Stimulated activated CD4-positive, alpha-beta T cell treated with anti-CD3 and anti-CD28 coated beads, Interleukin-15, amount 100 ng/mL, for 24 hours (primary cell): ENCODE measurements around the gene HOXC4.
"Not testable (repeated sequence)": the region's sequence is repeated elsewhere in the genome, so short reads cannot be mapped to it uniquely, and the experiment has no call there.

Experiments
- DNase-seq: peaks from one replicate; pipeline ENCODE4 v3.0.0-alpha.2; 2020

Gene HOXC4

DNA sequence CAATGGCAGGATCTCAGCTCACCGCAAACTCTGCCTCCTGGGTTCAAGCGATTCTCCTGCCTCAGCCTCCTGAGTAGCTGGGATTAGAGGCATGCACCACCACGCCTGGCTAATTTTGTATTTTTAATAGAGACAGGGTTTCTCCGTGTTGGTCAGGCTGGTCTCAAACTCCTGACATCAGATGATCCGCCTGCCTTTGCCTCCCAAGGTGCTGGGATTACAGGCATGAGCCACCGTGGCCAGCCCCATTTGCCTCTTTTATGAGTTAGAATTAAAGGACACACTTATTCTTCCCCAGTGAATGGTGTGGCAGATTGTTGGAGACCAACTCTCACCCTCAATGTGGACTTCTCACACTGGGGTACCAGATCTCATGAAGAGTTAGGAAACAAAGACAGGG, 11.6 kb upstream of the HOXC4 start:
- DNase-seq, result not testable (repeated sequence)

DNA sequence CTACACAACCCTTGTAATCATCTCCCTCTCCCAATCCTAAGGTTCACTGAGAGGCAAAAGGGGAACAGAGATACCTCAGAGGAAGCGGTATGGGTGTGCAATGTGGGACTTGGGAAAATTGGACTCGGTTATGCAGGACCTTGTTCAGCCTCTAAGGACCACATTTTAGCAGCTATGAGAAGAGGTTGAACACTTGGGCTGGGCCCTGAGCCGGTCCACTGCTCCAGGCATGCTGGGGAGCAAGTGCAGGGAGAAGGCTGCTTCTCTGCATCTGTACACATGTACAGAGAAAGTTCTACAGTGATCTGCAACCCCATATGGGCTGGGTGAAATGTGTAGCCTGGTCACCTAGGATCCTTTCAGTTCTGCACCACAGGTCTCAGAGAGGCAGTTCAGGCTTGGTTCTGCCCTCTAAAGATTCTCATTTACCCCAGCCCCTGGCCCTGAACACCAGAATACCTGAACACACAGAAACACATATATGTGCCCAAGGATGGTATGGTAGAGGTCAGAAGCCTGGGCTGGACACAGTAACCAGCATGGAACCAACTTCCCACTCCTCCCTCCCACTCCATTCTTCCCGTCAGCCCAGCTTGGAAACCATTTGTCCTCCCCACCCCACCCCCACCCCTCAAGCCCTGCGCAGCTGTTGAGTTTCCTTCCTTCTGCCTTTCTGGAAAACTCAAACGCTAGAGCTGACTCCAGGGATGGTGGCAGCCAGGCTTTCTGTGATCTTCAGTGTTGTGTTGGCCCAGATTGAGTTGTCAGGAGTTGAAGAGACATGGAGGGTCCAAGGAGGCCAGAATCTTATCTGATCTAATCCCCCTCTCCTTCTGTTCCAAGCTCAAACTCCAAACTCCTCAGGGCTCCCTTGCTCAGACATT, 10.4 kb upstream of the HOXC4 start:
- no peak for DNase-seq

DNA sequence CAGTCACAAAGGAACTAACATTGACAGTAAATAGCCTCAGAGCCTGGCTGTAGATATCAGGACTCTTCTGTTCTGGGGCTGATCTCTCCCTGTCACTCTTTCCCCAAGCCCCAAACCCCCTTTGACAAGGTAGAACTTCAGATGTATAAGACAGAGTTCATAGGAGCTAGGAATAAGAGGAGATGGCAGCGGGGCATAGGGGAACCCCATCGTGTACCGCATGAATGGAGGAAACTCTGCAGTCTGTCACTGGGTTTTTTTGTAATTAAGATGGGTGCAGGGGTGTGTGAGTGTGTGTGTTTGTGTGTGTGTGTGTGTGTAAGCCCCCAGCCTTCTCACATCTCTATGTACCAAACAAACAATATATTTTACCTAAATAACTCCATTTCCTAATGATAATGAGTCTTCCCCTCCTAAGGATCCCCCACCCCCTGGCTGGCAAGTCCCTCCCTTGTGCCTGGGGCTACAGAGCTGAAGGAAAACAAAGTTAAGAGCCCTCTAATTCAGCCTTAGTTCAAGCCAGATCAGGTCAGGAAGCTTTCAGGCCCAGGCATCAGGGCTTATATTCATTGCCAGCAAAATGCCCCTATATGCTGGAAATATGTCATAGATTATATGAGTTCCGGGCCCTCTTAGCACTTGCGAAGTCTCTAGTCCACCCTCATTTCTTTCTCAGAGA, 9.1 kb upstream of the HOXC4 start:
- DNase-seq, result no peak

DNA sequence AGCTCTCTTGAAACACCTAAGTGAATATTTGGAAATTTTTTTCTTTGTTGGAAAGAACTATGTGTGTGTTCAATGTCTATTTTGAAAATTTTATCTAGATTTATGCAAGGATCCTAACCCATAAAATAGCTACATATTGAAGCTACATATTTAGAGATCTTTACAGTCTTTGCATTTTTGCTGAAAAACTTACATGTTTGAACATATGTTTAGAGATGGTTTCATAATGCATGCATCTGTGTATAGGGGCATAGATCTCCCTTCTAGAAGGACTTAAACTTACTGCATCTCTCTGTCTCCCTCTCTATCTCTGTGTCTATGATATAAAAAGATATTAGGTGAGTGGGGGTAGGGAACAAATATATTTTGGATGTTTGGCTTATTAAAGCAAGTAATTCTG, 8.2 kb upstream of the HOXC4 start:
- DNase-seq, result no peak

DNA sequence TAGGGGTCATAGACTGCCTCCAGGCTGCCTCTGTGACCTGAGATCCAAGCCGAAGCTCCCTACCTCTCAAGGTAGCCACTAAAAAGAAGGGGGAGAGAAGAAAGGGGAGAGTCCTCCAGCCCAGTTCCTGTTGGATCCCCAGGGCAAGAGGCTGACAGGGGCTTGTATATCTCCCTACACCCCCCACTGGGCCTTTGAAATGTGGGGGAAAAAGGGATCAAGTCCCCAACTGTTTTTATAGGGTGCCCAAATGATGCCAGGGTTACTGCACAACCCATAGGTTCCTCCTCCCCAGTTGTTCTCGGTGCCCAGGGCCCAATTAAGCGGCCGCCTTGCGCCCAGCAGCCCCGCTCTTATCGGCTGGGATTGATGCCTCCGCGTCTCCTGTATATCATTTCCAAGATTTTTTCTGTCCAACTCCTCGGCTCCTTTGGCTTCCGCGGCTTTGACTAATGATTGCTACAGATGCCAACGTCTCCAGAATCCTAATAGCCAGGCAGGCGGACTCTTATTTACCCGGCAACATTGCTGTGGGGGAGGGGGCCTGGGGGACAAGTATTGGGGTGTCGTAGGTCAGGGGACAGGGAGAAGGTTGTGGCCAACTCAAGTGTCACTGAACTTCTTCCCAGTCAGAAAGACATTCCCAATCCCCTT, 7.6 kb upstream of the HOXC4 start:
- DNase-seq, result no peak

DNA sequence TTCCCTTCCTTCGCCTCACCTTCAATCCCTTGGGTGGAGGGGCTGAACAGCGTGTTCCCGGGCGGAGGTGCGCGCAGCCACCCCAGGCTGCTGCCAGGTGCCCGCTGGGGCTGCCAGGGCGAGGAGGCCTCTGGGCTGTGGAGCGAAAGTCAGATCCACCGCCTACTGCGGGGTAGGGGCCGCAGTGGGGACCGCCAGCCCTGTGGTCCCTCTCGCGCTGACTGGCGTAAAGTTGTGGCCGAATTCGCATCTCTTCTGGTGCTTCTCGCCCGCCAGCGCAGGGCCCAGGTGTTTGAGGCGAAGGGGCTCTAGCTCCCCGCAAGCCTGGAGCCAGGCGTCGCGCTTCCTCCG, 6.9 kb upstream of the HOXC4 start:
- DNase-seq, result no peak

DNA sequence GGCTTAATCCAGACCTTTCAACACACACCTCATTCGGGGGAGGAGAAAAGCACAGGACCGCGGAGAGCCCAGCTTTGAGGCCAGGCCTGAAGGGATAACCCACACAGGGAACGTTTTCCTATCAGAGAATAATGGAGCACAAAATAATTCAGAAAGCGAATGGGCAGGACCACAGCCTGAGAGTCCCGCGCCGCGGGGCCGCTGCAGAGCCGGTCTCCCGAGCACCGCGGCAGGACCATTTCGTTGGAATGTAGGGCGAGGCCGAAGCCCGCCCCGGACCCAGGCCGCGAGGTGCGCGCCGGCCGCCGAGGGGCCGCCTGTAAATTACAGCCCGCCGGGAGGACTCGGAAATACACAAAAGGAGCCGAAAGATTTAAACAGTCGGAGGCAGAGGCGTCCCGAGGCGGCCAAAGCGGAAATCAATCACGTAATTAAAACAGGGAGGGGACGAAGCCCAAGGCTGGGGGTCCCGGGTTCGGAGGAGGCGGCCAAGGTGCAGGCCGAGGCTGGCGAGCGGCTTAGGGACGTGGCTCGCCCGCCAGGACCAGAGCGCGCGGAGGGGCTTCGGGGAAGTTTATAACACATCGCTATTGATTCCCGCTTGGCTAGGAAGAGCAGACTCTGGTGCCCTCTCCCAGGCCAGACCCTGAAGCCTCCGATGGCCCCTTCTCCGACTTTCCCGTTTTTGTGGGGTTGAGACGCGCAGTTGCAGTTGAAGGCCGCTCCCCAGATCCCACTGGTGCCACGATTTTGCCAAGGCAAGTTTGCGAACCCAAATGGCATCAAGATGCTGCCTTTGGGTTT, 6.3 kb upstream of the HOXC4 start:
- DNase-seq, result no peak

DNA sequence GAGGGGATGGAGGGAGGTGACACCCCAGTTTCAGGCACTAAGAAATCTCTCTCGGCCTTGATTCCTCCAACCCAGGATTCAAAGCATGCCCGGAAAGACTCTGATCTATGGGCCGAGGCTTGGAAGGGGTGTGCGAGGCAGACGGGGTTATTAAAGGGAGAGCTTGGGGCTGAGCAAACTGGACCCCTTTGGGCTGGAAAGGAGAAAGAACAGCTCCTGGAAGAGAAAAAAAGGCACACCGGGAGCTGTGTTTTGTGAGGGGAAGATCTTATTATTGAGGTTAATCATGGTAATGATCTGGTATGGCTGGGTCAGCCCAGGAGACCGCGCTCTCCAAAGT, 5.7 kb upstream of the HOXC4 start:
- no peak for DNase-seq

DNA sequence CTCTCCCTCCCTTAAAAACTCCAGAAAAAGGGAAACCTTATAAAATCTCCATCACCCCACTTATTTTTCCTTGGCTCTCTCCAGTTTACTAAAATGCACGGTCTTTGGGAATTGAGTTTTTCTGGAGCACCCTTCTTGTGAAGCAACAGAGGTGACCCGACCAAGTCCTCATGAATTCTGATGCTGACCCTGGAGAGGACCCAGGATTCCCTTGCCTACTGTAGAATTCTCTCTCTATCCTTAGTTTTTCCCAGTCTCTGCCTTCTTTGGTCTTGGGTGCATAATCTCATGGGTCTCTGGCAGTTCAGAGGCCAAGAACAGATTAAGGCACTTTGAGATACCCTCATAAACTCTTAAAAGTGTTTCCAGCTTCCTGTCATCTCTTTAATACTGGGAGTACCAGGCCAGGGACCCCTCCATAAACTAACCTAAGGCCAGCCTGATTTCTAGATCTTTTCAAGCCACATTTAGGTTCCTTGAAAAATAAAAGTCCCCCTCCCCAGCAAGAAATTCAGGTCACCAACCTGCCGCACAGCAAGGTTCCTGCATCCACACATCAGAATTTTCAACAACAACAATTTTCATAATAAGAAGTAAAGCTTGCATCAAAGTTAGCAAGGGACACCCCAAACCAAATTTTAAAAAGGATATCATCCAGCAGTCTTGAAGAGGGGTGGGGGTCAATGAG, 5.1 kb upstream of the HOXC4 start:
- no peak for DNase-seq

DNA sequence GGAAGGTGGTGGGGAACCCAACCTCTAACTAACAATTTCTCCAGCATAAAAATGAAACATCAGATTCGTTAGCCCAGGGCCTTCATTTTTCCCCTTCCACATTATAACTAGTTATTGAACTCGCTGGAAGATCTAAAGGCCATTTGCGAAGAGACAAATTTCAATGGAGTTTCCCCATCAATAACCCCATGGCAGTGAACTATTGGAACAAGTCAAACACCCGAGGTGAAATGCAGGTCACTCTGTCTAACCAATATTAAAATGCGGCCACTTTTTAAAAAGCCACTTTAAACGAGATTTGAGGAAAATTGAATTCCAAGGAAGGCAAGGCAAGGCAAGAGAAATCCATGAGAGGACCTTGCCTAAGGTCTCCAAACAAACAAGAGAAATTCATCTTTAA, 4.5 kb upstream of the HOXC4 start:
- DNase-seq, result no peak

DNA sequence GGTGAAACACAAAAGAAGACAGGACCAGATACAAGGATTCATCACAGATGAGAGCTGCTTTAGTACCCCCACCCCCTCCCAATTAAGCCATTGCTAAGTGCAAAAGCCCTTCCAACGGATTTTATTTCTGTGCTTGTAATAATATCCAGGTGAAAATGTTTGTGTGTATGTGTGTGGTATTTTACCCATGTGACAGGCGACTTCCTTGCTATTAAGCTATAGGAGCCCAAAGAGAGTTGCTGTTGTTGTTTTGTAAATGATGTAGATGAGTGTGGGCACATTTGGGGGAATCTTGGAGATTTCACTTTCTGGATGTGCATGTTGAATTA, 3.2 kb upstream of the HOXC4 start:
- DNase-seq, result no peak

DNA sequence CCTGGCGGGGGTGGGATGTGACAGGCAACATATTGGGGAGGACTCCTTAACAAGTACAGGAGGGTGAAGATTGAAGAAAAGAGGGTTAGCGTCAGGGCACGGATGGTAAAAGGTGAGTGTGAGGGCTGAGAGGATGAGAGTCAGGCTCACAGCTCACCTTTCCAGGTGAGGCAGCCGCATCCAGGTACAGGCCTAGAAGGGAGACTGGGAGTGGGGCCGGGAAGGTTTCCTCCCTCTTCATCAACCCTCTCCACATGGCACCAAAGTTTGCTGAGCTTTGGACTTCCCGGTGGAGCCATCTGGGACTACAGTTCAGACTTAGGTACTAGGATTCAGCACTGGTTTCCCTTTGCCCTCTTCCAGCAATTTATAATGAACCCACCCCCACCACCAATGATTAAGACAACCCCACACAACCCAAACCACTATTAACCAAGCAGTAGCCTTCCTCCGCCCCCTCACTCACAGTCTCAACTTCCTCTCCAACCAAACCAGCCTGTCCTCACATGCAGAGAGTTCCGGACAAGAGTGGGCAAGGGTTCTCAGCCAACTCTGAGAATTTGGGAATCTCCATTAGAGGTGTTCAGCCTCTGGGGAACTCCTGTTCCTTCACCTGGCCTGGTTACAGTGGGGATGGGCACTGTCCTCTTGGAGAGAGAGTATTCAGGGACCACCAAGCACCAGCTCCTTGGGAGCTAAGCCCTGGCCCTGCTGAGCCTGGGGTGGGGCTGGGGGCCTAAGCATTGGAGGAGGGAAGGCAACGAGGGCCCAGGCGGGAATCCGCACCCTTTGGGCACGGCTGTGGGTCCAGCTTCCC, 2.4 kb upstream of the HOXC4 start:
- DNase-seq, result no peak

DNA sequence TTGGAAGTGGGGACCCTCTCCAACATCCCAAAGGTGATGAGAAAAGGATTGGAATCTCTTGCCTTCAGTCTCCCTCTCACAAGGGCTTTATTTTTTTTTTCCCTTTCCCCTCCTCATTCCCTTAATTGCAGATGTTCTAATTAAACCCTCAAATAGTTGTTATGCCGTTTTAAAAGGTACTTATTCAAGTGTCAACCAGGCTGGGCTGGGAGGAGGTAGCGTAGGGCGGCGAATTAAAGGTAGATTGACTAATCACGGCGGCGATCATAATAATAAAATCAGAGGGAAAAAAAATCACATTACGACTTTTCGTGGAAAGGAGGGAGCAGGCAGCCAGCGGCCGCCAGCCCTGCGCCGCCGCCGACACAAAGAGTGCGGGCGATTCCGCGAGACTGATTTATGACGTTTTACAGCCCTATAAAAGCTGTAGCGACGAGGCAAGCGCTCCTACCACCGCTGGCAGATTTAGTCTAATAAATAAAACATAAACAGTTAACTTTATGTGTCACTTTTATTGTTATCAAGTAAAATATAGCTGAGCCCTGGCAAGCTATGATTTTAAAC, 1.7 kb upstream of the HOXC4 start:
- no peak for DNase-seq

DNA sequence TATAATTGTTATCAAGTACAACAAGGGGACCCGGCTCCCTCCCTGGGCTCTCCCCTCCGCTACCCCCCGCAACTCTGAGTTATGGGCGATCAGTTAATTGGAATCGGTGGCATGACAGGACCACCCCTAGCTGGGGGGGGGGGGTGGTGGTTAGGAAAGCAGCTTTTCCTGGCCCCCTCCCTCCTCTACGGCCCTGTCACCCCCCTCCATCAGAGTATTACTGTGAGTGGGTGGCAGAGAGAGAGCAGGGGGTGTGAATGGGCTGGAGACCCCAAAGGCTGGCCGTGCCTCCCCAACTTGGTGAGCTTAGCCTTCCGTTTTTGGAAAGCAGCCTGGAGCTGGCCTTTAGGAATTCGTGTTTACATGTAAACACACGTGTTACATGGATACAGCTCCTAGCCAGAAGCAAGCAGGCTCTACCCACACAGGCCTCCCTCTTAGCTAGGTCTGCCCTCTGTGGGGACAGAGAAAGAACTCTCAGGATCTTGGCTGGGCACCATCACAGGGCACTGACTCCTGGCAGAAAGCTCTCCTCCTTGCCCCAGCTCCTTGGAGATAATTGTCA, 1.1 kb upstream of the HOXC4 start:
- no peak for DNase-seq

DNA sequence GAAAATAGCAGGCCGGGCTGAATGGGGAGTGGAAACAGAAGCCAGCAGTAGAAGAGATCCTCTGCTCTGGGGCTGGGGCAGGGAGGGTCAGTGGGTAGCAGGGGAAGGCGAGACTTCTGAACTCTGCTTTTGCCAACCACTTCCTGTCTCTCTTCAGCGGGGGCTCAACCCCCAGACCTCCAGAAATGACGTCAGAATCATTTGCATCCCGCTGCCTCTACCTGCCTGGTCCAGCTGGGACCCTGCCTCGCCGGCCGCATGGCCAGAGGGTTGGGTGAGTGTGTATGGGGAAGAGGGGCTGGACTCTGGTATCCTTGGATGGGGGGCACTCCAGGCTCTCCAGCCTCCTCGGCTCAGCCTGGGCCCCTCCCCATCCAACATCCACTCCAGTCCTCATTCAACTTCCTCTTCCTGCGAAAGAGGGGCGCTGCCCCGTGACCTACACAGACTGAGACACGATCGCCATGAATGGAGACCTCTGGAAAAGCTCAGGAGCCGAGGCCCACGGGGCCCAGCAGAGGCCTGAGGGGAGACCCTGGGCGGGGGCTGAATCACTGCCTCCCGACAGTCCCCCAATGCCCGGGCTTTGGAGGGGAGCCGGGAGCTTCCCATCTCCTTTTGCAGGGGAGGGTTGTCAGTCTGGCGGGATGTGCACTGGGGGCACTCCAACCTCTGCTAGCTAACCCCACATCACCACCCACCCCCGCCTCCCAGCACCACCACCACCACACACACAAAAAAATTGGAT, 458 bp upstream of the HOXC4 start:
- DNase-seq, result no peak

DNA sequence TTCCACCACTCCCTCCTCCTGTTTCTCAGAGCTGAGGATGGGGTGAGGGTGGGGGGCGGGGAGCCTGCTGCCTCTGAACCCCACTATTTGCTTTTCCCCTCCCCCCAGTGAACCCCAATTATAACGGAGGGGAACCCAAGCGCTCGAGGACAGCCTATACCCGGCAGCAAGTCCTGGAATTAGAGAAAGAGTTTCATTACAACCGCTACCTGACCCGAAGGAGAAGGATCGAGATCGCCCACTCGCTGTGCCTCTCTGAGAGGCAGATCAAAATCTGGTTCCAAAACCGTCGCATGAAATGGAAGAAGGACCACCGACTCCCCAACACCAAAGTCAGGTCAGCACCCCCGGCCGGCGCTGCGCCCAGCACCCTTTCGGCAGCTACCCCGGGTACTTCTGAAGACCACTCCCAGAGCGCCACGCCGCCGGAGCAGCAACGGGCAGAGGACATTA, 1.1 kb downstream of the HOXC4 start:
- no peak for DNase-seq

DNA sequence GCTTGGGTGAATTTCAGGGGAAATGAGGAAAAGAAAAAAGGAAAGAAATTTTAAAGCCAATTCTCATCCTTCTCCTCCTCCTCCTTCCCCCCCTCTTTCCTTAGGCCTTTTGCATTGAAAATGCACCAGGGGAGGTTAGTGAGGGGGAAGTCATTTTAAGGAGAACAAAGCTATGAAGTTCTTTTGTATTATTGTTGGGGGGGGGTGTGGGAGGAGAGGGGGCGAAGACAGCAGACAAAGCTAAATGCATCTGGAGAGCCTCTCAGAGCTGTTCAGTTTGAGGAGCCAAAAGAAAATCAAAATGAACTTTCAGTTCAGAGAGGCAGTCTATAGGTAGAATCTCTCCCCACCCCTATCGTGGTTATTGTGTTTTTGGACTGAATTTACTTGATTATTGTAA, 1.9 kb downstream of the HOXC4 start:
- no peak for DNase-seq

DNA sequence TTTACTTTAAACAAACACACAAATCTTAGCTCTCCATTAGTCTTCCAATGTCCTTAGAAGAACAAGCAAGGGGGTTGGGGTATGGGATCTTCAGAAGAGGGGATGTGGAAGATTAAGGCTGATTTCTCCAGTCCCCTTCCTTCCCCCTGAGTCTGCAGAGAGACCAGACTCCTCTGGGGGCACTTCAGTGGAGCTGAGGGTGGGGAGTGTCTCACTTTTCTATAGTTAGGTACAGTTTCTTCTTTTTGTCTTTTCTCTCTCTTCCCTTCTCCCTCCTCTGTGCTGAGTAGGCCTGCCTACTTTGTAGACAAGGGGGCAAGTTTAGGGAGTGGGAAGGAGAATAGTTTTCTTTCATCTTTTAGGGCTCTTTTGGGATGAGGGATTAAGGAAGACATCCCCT, 2.5 kb downstream of the HOXC4 start:
- DNase-seq, result no peak

DNA sequence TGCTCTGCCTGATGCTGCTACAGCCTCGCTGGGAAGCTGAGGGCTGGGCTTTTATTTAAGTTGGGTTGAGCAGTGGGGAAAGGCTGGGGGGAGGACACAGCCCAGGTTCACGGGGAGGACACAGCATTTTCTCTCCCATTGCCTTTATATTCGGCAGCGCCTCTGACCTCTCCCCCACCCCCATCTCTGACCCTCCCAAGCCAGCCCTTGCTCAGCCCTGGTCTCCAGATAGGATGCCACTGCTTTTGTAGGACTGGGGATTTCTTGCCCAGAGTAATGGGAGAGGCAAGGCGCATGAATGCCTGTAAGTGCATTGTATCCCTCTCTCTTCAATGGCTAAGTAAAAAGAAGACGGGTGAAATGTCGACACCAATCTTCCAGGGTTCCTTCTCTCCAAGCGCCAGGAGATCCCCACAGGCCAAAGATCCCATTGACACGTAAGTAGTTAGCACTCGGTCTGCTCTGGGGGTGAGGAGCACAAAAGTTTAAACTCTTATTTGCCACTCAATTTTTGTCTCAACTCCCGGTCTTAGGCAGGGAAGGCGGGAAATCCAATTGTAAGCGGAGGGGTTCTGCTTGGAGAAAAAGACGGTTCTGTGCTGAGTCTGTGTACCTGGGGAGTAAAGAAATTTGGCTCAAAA, 4.6 kb downstream of the HOXC4 start:
- DNase-seq, result no peak

DNA sequence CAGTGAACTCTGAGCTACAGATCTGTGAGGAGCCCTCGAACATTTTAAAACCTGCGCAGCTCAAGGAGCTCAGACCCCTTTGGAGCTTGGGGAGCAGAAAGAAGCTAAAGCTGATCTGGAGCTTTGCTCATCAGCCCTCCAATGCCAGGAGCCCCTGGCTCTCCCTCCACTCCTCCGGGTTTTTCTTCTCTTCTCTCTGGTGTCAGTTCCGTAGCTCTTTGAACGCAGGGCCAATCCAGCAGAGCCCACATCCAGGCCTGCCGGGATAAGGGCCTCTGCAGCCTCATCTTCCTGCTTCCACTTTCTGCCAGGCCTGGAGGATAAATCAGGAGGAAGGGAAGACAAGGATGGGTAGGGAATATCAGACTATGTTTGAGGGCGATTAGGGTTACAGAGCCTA, 6.0 kb downstream of the HOXC4 start:
- no peak for DNase-seq
